Endothelial cell of umbilical vein (primary cell): ENCODE data around the gene ETV6. TPM values are rescaled to one million over a fixed set of nuclear protein-coding genes. Genes with fewer than 3 reads are reported as not detected.
A peak's percentile ranks its signal among the peaks of the same experiment; 100 is the strongest.

Experiments
- BruUV-seq: library from RNA; stranded (reverse); fragments of 400-500 nt; replicated peaks from 2 replicates; lab custom pipeline; 2021; lab: Mats Ljungman, UMichigan
- CTCF ChIA-PET: fragments of 300-600, 350-600 bp; sonication (Branson Sonifier 250); formaldehyde crosslinking; loops from one replicate; lab custom pipeline; 2021; ENCODE audit warnings: antibody characterized with exemption, inconsistent platforms; lab: Charles Lee
- POLR2A ChIA-PET: fragments of 300-600, 350-600 bp; sonication (Branson Sonifier 250); formaldehyde crosslinking; loops from one replicate; lab custom pipeline; 2021; ENCODE audit warnings: antibody characterized with exemption, inconsistent platforms; lab: Charles Lee
- DNase-seq: peaks from one replicate; pipeline ENCODE4 v3.0.0-alpha.2; 2011; ENCODE audit warnings: low read depth, low spot score
- FAIRE-seq: peaks from 2 replicates; lab custom pipeline; 2011; peaks lifted over from hg19 to GRCh38; lab: Jason Lieb, UNC
- H2AFZ ChIP-seq: 2 replicates; pipeline ENCODE4 v1.6.0; 2012; ENCODE audit warnings: low read depth, low read length, control low read depth, inconsistent platforms
- H3K27ac ChIP-seq: 2 replicates; pipeline ENCODE4 v1.5.1; 2011; ENCODE audit warnings: low read depth, mild to moderate bottlenecking, control low read depth, low read length, moderate library complexity; ENCODE audit not compliant: insufficient read depth
- H3K27me3 ChIP-seq, 2 experiments: 2 replicates each; pipeline versions ENCODE4 v1.6.0 to v1.6.1; 2011; ENCODE audit warnings: low read length in 2 of 2, mixed read lengths in 1 of 2; ENCODE audit not compliant: control insufficient read depth in 2 of 2, insufficient read depth in 2 of 2
- H3K36me3 ChIP-seq, 2 experiments: 2 replicates in 1 of 2; 3 replicates in 1 of 2; pipeline ENCODE4 v1.5.1; 2011; ENCODE audit warnings: low read length in 2 of 2, mild to moderate bottlenecking in 1 of 2, moderate library complexity in 1 of 2; ENCODE audit not compliant: control insufficient read depth in 2 of 2, insufficient read depth in 2 of 2; ENCODE audit errors: extremely low read depth in 1 of 2
- H3K4me1 ChIP-seq: 3 replicates; pipeline ENCODE4 v1.5.1; 2011; ENCODE audit warnings: mild to moderate bottlenecking, low read length; ENCODE audit not compliant: control insufficient read depth, insufficient read depth; ENCODE audit errors: extremely low read depth
- H3K4me2 ChIP-seq: 2 replicates; pipeline ENCODE4 v1.6.1; 2011; ENCODE audit warnings: low read length, control low read depth, mixed read lengths; ENCODE audit not compliant: insufficient read depth
- H3K4me3 ChIP-seq, 3 experiments: fragments of 200-600 bp in 1 of 3; sonication (generic), shearing (Covaris generic) in 1 of 3; replicated peaks in 1 of 3; 2 replicates each; pipeline ENCODE4 v1.5.1; 2011 to 2016; ENCODE audit warnings: control low read depth in 3 of 3, low read length in 3 of 3, mild to moderate bottlenecking in 2 of 3, inconsistent platforms in 1 of 3, low read depth in 1 of 3, moderate library complexity in 1 of 3; ENCODE audit not compliant: insufficient read depth in 1 of 3
- H3K79me2 ChIP-seq: 2 replicates; pipeline ENCODE4 v1.6.0; 2012; ENCODE audit warnings: low read length, inconsistent platforms; ENCODE audit not compliant: control insufficient read depth, insufficient read depth
- H3K9ac ChIP-seq: replicated peaks from 2 replicates; pipeline ENCODE3; 2011; ENCODE audit warnings: low read length, control low read depth; ENCODE audit not compliant: insufficient read depth; ENCODE audit errors: extremely low read depth
- H3K9me1 ChIP-seq: replicated peaks from 3 replicates; pipeline ENCODE4 v1.6.0; 2011; ENCODE audit warnings: mild to moderate bottlenecking, low read length; ENCODE audit not compliant: control insufficient read depth, insufficient read depth; ENCODE audit errors: extremely low read depth
- H3K9me3 ChIP-seq: replicated peaks from 2 replicates; pipeline ENCODE4 v1.5.1; 2012; ENCODE audit warnings: low read length, inconsistent platforms; ENCODE audit not compliant: control insufficient read depth, insufficient read depth
- H4K20me1 ChIP-seq: replicated peaks from 2 replicates; pipeline ENCODE3; 2011; ENCODE audit warnings: mild to moderate bottlenecking, low read length; ENCODE audit not compliant: control insufficient read depth, insufficient read depth; ENCODE audit errors: extremely low read depth
- FOS ChIP-seq: IDR thresholded peaks from 2 replicates; pipeline ENCODE4 v1.6.1; 2011; ENCODE audit warnings: mild to moderate bottlenecking, low read length, moderate library complexity, borderline replicate concordance; ENCODE audit not compliant: insufficient read depth
- GATA2 ChIP-seq: IDR thresholded peaks from 2 replicates; pipeline ENCODE4 v1.7.0; 2011; ENCODE audit warnings: low read depth, mild to moderate bottlenecking, moderate library complexity, mixed read lengths, low read length; ENCODE audit not compliant: insufficient read length, insufficient read depth
- POLR2A ChIP-seq: IDR thresholded peaks from 2 replicates; pipeline ENCODE4 v1.6.1; 2012; ENCODE audit warnings: low read depth, mild to moderate bottlenecking, control low read depth, low read length
- dilution Hi-C: fragments of 300-500 bp; cut with MboI; formaldehyde crosslinking; loops from one replicate; pipeline ENCODE4 v1.15.0; 2019; ENCODE audit warnings: low sequenced_read_pairs; ENCODE audit not compliant: extremely low pct_ligation_motif_present
- intact Hi-C: fragments of 100-400 bp; cut with micrococcal nuclease; formaldehyde crosslinking; loops from one replicate; pipeline ENCODE4 v1.10.0; 2022
- polyA plus RNA-seq, 4 experiments: library from polyadenylated mRNA; depleted of rRNA in 3 of 4; stranded (reverse) in 3 of 4; unstranded in 1 of 4; fragments of >200 nt; gene quantifications; 2 replicates each; pipeline versions ENCODE4 v1.2.1 to v1.2.3, GENCODE V29; 2011 to 2012; ENCODE audit warnings: missing spikeins in 1 of 4
- total RNA-seq: library from RNA; stranded (reverse); gene quantifications from 2 replicates; pipeline ENCODE4 v1.2.3, GENCODE V29; 2021
- TF ChIP-seq, protein P1 (sequence below): IDR thresholded peaks from 2 replicates; pipeline ENCODE4 v1.6.1; 2011; ENCODE audit not compliant: insufficient read depth, insufficient read length

ETV6 gene
- total and polyA plus RNA-seq, 2 donors (not counting 3 experiments of a cell fraction or from before 2014, with no cell fraction given) = 15.9 to 57.1 TPM

GRCh38 chr12:11797317-11797913 lies 147.9 kb downstream of the ETV6 start:
- Histone ChIP-seq H3K4me2 (peak overlapping the region; percentile 80), H3K4me1 (peaks cover 82% of the 10 kb centered on the region)
- BruUV-seq = TSS peak; percentile 26

GRCh38 chr12:11798006-11798708 lies 148.7 kb downstream of the ETV6 start:
- Histone ChIP-seq H3K4me3 (no peak overlapping the region), H3K4me1 (peaks cover 81% of the 10 kb centered on the region), H3K36me3 (no peaks in the 10 kb centered on the region), H3K9me1 (no peaks in the 10 kb centered on the region), H4K20me1 (no peaks in the 10 kb centered on the region), H2AFZ (no peak overlapping the region), H3K9ac (peak overlapping the region; percentile 82), H3K4me2 (peak overlapping the region; percentile 80), H3K27me3 (no peaks in the 10 kb centered on the region), H3K27ac (peak overlapping the region; percentile 99), H3K9me3 (no peaks in the 10 kb centered on the region), H3K79me2 (peaks cover 31% of the 10 kb centered on the region)
- dilution Hi-C loops = no loop called here
- no peak for FAIRE-seq
- intact Hi-C loops = loop anchor here (1.0 to 2.0 kb wide), 4 partner anchors 65 to 149 kb away; partner anchors contain the start of gene ETV6
- TSS peak; percentile 20 for BruUV-seq
- TF ChIP-seq, protein P1, sequence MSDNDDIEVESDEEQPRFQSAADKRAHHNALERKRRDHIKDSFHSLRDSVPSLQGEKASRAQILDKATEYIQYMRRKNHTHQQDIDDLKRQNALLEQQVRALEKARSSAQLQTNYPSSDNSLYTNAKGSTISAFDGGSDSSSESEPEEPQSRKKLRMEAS = peak; percentile 27
- no peak for TF ChIP-seq POLR2A
- POLR2A ChIA-PET = interaction anchor here (0.8 to 1.3 kb wide), 4 partner anchors 11 to 149 kb away, joined by 3 to 5 read pairs (median 3); partner anchors contain the start of gene ETV6
- CTCF ChIA-PET = interaction anchor here (0.9 to 6.0 kb wide), 12 partner anchors 11 to 235 kb away, joined by 3 to 46 read pairs (median 4); no protein-coding TSS in a partner anchor
- no peak for DNase-seq

More at GRCh38 chr12:11797317-11797913, 147.9 kb downstream of the ETV6 start:
- Histone ChIP-seq H3K4me3 (no peak overlapping the region), H3K27me3 (no peaks in the 10 kb centered on the region), H3K36me3 (no peaks in the 10 kb centered on the region), H2AFZ (no peak overlapping the region), H3K9ac (peak overlapping the region; percentile 64), H4K20me1 (no peaks in the 10 kb centered on the region), H3K9me1 (no peaks in the 10 kb centered on the region), H3K79me2 (peaks cover 33% of the 10 kb centered on the region), H3K9me3 (no peaks in the 10 kb centered on the region), H3K27ac (peak overlapping the region; percentile 99)
- ChIA-PET CTCF (interaction anchor here (0.9 to 2.3 kb wide), 9 partner anchors 12 to 236 kb away, joined by 3 to 10 read pairs (median 3); no protein-coding TSS in a partner anchor), POLR2A (interaction anchor here (0.7 to 1.1 kb wide), 3 partner anchors 31 to 148 kb away, joined by 3 to 5 read pairs (median 3); partner anchors contain the start of gene ETV6)
- peak; percentile 68 for FAIRE-seq
- peak; percentile 74 for DNase-seq
- intact Hi-C loops = no loop called here
- dilution Hi-C loops = no loop called here
- TF ChIP-seq FOS = peak; percentile 43
- TF ChIP-seq GATA2 = peak; percentile 4
- no peak for TF ChIP-seq POLR2A
